ENCODE data around the gene NAAA. TPM values are rescaled to one million over a fixed set of nuclear protein-coding genes. Genes with fewer than 3 reads are reported as not detected.

Gene NAAA
- total and polyA plus RNA-seq, 2 of the 13 experiments (the other 11 are each of a cell fraction or from before 2014, with no cell fraction given) = 22.4 to 24.6 TPM

GRCh38 chr4:75940692-75941253, at the start of gene NAAA (continued):
- TF ChIP-seq TEAD2 (CRISPR knock-in tag; IDR thresholded peaks at IDR 0.05) = no peak
- TF ChIP-seq MATR3 (CRISPR knock-in tag; IDR thresholded peaks at IDR 0.05) = no peak
- no peak for TF ChIP-seq PITX1 (CRISPR knock-in tag; IDR thresholded peaks at IDR 0.05)
- no peak for TF ChIP-seq MTF1 (CRISPR knock-in tag; IDR thresholded peaks at IDR 0.05)
- no peak for TF ChIP-seq CHCHD3 (CRISPR knock-in tag; IDR thresholded peaks at IDR 0.05)
- TF ChIP-seq ZNF484 (CRISPR knock-in tag; IDR thresholded peaks at IDR 0.05; ENCODE audit: borderline replicate concordance, low read depth) = no peak
- TF ChIP-seq IKZF1 (IDR thresholded peaks at IDR 0.05) = no peak
- no peak for TF ChIP-seq MAFK (conservative IDR thresholded peaks at IDR 0.05 in 1 of 2, IDR thresholded peaks at IDR 0.05 in 1 of 2; ENCODE audit: low read length in 2 of 2)
- TF ChIP-seq ZNF326 (CRISPR knock-in tag; IDR thresholded peaks at IDR 0.05; ENCODE audit: borderline replicate concordance) = no peak
- no peak for TF ChIP-seq ZNF34 (CRISPR knock-in tag; IDR thresholded peaks at IDR 0.05; ENCODE audit: borderline replicate concordance)
- TF ChIP-seq RNF219 (CRISPR knock-in tag; IDR thresholded peaks at IDR 0.05) = no peak
- no peak for TF ChIP-seq SNRNP70 (IDR thresholded peaks at IDR 0.05; ENCODE audit: low read depth, low read length)
- TF ChIP-seq MLX (CRISPR knock-in tag; IDR thresholded peaks at IDR 0.05) = no peak
- TF ChIP-seq SRY (CRISPR knock-in tag; IDR thresholded peaks at IDR 0.05) = no peak
- TF ChIP-seq RBM39 (IDR thresholded peaks at IDR 0.05; ENCODE audit: low read depth, low read length, poor library complexity, severe bottlenecking) = no peak
- TF ChIP-seq ZNF276 (CRISPR knock-in tag; IDR thresholded peaks at IDR 0.05; ENCODE audit: low read depth) = peak; percentile 66; the same call in 1 of the 2 replicates
- TF ChIP-seq GABPB1 (CRISPR knock-in tag; IDR thresholded peaks at IDR 0.05) = peak; percentile 63; the same call in 1 of the 2 replicates
- TF ChIP-seq ZFAT (CRISPR knock-in tag; conservative IDR thresholded peaks at IDR 0.05) = no peak
- TF ChIP-seq AFF4 (CRISPR knock-in tag; IDR thresholded peaks at IDR 0.05) = no peak
- no peak for TF ChIP-seq PHB2 (IDR thresholded peaks at IDR 0.05; ENCODE audit: partially characterized antibody)
- TF ChIP-seq PAX8 (CRISPR knock-in tag; IDR thresholded peaks at IDR 0.05; ENCODE audit: borderline replicate concordance) = peak; percentile 72; the same call in 1 of the 2 replicates
- TF ChIP-seq KDM1A (CRISPR knock-in tag; IDR thresholded peaks at IDR 0.05) = no peak
- peak; percentile 96 for TF ChIP-seq GTF3A (CRISPR knock-in tag; conservative IDR thresholded peaks at IDR 0.05)
- no peak for TF ChIP-seq HHEX (CRISPR knock-in tag; IDR thresholded peaks at IDR 0.05)

All from HepG2 (cell line).